ENCODE measurements around the gene UPK1A.
"Not testable (repeated sequence)": the region's sequence is repeated elsewhere in the genome, so short reads cannot be mapped to it uniquely, and the experiment has no call there.

The UPK1A gene

DNA sequence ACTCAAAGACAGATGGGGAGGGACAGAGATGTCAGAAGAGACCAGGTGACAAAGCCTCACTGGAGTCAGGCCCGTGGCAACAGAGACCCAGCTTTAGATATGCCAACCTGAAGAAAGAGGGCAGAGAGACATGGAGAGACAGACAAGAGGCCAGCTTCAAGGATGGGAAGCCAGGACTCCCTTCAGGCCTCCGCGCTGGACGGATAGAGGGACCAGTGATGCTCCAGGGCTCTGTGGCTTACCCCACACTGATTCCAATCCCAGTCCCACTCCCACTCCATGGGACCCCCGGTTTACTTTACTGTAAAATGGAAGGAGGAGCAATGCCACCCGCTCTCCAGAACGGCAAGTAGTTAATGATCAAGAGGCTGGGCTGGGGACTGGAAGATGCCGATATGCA lies 26.5 kb upstream of the UPK1A start:
- no peaks in the 10 kb centered on the region for H3K9me3 Mint-ChIP-seq
- H3K4me1 Mint-ChIP-seq: peaks cover 15% of the 10 kb centered on the region
- H3K4me3 Mint-ChIP-seq: no peak overlapping the region
- H3K27me3 Mint-ChIP-seq: no peaks in the 10 kb centered on the region
- ATAC-seq (ENCODE audit: low read depth) (no peak), DNase-seq (ENCODE audit: low spot score in 2 of 2) (no peak)
- H3K27ac Mint-ChIP-seq: no peak overlapping the region
- H3K36me3 Mint-ChIP-seq: peaks cover 17% of the 10 kb centered on the region

DNA sequence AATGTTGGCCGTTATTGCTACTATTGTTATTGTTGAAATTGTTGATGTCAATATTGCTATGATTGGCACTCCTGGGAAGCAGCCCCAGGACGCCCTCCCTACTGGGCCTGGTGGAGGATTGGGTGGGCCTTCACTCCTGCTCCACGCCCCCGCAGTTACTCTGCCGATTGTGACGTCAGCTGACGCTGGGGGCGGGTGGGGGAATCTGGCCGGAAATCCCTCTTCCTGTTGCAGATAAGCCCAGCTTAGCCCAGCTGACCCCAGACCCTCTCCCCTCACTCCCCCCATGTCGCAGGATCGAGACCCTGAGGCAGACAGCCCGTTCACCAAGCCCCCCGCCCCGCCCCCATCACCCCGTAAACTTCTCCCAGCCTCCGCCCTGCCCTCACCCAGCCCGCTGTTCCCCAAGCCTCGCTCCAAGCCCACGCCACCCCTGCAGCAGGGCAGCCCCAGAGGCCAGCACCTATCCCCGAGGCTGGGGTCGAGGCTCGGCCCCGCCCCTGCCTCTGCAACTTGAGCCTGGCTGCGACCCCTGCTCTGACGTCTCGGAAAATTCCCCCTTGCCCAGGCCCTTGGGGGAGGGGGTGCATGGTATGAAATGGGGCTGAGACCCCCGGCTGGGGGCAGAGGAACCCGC lies 24.7 kb upstream of the UPK1A start, which contains the start of gene ETV2:
Gene ETV2, plus strand, starts transcription at position 231 of the 637 bp plus-strand sequence. CDS start 716 bp downstream, outside the sequence.
- no peak for DNase-seq (ENCODE audit: low spot score in 2 of 2)
- no peak for ATAC-seq (ENCODE audit: low read depth)
- Mint-ChIP-seq H3K4me1 (peaks cover 20% of the 10 kb centered on the region), H3K9me3 (no peaks in the 10 kb centered on the region), H3K4me3 (peak within 1 kb of the TSS; percentile 90), H3K36me3 (peaks cover 9% of the 10 kb centered on the region), H3K27me3 (no peaks in the 10 kb centered on the region), H3K27ac (peak within 1 kb of the TSS; percentile 38)

DNA sequence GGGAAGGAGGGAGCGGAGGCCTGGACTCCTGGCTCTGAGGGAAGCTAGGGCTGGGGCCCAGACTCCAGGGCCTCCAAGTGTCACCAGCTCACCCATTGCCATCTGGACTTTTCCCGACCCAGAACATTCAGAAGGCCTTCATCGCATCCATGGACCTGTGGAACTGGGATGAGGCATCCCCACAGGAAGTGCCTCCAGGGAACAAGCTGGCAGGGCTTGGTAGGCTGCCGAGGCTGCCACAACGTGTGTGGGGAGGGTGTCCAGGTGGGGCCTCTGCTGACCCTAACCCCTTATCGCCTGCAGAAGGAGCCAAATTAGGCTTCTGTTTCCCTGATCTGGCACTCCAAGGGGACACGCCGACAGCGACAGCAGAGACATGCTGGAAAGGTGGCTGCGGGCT lies 24.0 kb upstream of the UPK1A start:
- ATAC-seq (ENCODE audit: low read depth) (no peak), DNase-seq (ENCODE audit: low spot score in 2 of 2) (no peak)
- H3K4me3 Mint-ChIP-seq: peak overlapping the region; percentile 90
- H3K36me3 Mint-ChIP-seq: peaks cover 5% of the 10 kb centered on the region
- H3K9me3 Mint-ChIP-seq: no peaks in the 10 kb centered on the region
- peaks cover 20% of the 10 kb centered on the region for H3K4me1 Mint-ChIP-seq
- H3K27ac Mint-ChIP-seq: peak overlapping the region; percentile 38
- no peaks in the 10 kb centered on the region for H3K27me3 Mint-ChIP-seq

DNA sequence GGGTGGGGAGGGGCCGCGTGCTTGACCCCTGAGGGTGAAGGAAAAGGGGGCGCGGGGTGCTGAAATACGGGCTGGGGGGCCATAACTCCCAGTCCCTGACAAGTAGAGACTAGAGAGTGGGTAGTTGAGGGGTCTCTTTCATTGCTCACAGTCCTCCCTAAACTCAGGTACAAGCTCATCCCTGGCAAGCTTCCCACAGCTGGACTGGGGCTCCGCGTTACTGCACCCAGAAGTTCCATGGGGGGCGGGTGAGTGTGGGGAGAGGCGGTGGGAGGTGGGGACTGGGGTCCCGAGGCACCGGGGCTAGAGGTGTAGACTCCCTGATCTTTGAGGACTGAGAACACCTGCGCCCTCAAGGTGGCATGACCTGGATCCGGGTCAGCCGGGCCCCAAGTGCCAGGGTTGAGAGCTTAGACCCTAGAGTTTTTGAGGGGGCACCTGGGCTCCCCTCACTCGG lies 23.5 kb upstream of the UPK1A start:
- DNase-seq (ENCODE audit: low spot score in 2 of 2): no peak
- H3K4me1 Mint-ChIP-seq: peaks cover 20% of the 10 kb centered on the region
- H3K27me3 Mint-ChIP-seq: no peaks in the 10 kb centered on the region
- peak overlapping the region; percentile 38 for H3K27ac Mint-ChIP-seq
- H3K36me3 Mint-ChIP-seq: peaks cover 3% of the 10 kb centered on the region
- ATAC-seq (ENCODE audit: low read depth): no peak
- H3K9me3 Mint-ChIP-seq: no peaks in the 10 kb centered on the region
- H3K4me3 Mint-ChIP-seq: peak overlapping the region; percentile 90

DNA sequence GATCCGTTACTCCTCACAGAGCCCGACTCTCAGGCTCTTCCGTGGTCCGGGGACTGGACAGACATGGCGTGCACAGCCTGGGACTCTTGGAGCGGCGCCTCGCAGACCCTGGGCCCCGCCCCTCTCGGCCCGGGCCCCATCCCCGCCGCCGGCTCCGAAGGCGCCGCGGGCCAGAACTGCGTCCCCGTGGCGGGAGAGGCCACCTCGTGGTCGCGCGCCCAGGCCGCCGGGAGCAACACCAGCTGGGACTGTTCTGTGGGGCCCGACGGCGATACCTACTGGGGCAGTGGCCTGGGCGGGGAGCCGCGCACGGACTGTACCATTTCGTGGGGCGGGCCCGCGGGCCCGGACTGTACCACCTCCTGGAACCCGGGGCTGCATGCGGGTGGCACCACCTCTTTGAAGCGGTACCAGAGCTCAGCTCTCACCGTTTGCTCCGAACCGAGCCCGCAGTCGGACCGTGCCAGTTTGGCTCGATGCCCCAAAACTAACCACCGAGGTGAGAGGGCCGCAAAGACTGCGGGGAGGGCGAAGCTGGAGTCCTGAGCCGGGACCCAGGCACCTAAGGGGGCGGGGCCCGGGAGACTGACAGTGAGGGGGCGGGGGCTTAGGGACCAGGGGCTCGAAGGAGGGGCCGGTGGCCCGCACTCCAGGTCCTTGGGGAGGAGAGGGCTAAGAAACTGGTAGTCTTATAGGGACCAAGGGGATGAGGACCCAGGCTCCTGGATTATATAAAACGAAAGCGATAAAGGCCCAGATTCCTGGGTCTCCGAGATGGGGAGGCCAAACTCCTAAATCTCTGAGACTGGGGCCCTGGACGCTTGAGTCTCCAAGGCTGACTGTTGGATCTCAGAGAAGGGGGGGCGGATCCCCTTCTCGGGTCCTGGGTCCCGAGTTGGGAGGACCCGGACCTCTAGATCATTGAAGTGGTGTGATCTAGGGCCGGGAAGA lies 22.8 kb upstream of the UPK1A start:
- Mint-ChIP-seq H3K27ac (peak overlapping the region; percentile 14), H3K27me3 (no peaks in the 10 kb centered on the region), H3K9me3 (no peaks in the 10 kb centered on the region), H3K36me3 (no peaks in the 10 kb centered on the region), H3K4me1 (peaks cover 20% of the 10 kb centered on the region), H3K4me3 (peak overlapping the region; percentile 90)
- DNase-seq (ENCODE audit: low spot score in 2 of 2) (peak; percentile 82 to 84), ATAC-seq (ENCODE audit: low read depth) (peak; percentile 47)

DNA sequence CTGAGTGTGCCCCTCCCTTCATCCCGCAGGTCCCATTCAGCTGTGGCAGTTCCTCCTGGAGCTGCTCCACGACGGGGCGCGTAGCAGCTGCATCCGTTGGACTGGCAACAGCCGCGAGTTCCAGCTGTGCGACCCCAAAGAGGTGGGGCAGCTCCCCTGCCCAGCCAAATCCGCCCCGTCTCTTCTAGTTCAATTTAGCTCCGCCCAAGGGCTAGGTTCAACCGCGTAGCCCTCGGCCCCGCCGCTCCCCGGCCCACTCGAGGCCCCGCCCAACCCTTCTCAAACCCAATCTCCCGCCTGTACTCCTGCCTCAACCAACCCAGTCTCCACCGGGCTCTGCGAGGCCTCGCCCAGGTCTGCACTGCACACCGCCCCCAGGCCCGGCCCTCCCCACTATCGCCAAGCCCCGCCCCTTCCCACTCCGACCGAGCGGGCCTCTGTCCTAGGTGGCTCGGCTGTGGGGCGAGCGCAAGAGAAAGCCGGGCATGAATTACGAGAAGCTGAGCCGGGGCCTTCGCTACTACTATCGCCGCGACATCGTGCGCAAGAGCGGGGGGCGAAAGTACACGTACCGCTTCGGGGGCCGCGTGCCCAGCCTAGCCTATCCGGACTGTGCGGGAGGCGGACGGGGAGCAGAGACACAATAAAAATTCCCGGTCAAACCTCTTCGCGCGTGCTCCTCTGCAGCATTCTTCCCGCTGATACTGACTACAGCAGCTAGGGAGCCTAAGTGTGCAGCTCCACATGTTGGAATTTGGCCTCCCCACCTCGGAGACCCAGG lies 21.9 kb upstream of the UPK1A start:
- no peaks in the 10 kb centered on the region for H3K9me3 Mint-ChIP-seq
- ATAC-seq (ENCODE audit: low read depth) (peak; percentile 76), DNase-seq (ENCODE audit: low spot score in 2 of 2) (peak; percentile 79 to 92)
- H3K36me3 Mint-ChIP-seq: no peaks in the 10 kb centered on the region
- peaks cover 25% of the 10 kb centered on the region for H3K4me1 Mint-ChIP-seq
- peak overlapping the region; percentile 90 for H3K4me3 Mint-ChIP-seq
- peak overlapping the region; percentile 12 for H3K27ac Mint-ChIP-seq
- no peaks in the 10 kb centered on the region for H3K27me3 Mint-ChIP-seq

DNA sequence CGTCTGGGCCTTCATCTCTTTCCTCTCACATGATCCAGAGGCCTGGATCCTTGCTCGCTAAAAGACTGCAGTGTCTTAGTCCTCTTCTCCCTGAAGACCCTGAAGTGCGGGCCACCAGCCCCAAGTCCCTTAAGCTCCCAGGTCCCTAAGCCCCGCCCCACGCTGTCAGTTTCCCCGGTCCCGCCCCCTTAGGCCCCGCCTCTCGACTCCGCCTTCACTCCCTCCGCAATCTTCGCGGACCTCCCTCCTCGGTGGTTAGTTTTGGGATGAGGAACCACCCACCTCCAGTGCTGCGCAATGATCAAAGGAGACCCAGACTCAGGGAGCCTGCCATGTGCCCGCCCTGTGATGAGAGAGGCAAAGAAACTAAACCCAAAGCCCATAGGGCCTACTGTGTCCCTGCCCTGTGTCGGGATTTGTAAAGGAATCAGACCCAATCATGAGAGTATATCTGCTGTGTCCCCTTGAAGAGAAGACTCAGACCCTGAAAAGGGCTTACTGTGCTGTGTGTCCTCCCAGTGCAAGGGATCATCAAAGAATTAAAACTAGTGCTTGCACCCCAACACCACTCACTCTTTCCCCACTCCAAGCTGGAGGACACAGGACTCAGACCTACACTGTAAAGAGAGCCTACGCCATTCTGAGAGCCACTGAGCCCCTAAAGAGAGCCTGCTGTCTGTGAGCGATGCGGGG lies 21.2 kb upstream of the UPK1A start:
- Mint-ChIP-seq H3K9me3 (no peaks in the 10 kb centered on the region), H3K36me3 (no peaks in the 10 kb centered on the region), H3K4me1 (peaks cover 22% of the 10 kb centered on the region), H3K4me3 (peak overlapping the region; percentile 90), H3K27ac (peak overlapping the region; percentile 12), H3K27me3 (no peaks in the 10 kb centered on the region)
- ATAC-seq (ENCODE audit: low read depth) (no peak), DNase-seq (ENCODE audit: low spot score in 2 of 2) (peak; percentile 44 to 58)

DNA sequence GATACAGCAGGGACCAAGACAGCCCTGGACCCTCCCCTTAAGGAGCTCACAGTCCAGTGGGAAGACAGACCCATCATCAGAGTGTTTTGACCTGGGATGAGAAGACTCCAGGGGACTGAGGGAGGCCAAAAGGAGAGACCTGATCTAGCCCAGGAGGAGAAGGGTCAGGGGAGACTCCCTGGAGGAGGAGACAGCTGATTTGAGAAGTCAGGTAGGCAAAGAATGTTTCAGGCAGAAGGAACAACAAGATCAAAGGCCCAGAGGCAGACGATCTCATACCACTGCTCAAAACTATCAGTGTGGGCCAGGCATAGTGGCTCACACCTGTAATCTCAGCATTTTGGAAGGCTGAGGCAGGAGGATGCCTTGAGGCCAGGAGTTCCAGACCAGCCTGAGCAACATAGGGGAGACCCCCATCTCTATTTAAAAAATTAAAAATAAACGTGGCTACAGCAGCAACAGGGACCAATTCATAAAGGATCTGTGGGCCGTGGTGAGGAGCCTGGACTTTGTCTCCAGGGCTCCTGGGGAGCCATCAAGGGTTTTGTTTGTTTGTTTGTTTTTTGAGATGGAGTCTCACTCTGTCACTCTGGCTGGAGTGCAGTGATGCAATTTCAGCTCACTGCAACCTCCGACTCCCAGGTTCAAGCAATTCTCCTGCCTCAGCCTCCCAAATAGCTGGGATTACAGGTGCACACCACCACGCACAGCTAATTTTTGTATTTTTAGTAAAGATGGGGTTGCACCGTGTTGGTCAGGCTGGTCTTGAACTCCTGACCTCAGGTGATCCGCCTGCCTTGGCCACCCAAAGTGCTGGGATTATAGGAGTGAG lies 20.4 kb upstream of the UPK1A start:
- Mint-ChIP-seq H3K36me3 (no peaks in the 10 kb centered on the region), H3K4me1 (peaks cover 22% of the 10 kb centered on the region), H3K4me3 (peak overlapping the region; percentile 90), H3K27me3 (no peaks in the 10 kb centered on the region), H3K9me3 (no peaks in the 10 kb centered on the region), H3K27ac (peak overlapping the region; percentile 12)
- DNase-seq (ENCODE audit: low spot score in 2 of 2) (no peak), ATAC-seq (ENCODE audit: low read depth) (no peak)

DNA sequence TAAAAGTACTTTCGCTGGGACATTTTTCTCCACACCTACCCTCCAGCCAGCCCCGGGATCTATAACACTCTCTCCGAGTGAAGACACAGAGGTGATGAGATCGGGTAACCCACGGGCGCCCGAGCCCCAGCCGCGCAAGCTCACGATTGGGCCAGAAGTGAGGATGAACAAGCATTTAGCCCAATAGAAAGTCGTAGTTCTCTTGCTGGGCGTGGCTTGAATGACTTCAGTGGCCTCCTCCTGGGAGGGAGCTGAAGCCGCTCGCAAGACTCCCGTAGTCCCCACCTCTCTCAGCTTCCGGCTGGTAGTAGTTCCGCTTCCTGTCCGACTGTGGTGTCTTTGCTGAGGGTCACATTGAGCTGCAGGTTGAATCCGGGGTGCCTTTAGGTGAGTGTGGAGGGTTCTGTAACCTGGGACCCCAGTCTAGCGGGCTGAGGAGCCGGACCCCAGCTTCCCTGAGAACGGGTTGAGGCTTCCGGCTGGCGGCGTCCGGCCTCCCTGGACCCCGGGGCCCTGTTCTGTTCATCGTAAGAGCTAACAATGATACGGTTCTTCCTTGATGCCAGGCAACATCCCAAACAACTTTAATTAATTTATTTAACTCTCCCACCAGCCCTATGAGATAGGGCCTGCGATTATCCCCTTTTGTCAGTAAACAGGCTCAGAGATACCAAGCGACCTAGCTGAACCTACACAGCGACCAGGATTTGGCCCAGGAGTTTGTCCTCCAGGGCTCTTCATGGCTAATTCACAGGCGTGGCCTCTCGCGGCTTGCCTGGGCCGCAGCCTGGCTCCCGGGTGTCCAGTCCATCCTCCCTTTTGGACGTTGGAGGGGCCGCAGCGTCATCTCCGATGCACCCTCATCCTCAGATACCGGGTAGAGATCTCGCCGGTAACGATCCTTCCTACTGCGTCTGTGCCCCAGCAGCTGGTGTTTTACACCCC lies 18.0 kb upstream of the UPK1A start, which contains the start of gene COX6B1:
Gene COX6B1, plus strand, starts transcription at position 307 of the 945 bp plus-strand sequence. CDS start 2,921 bp downstream, outside the sequence.
- Mint-ChIP-seq H3K4me1 (peaks cover 22% of the 10 kb centered on the region), H3K4me3 (peak within 1 kb of the TSS; percentile 90), H3K9me3 (no peaks in the 10 kb centered on the region), H3K27me3 (no peaks in the 10 kb centered on the region), H3K36me3 (peaks cover 9% of the 10 kb centered on the region), H3K27ac (peak within 1 kb of the TSS; percentile 90)
- ATAC-seq (ENCODE audit: low read depth) (peak; percentile 70), DNase-seq (ENCODE audit: low spot score in 2 of 2) (peak; percentile 75 to 91)

DNA sequence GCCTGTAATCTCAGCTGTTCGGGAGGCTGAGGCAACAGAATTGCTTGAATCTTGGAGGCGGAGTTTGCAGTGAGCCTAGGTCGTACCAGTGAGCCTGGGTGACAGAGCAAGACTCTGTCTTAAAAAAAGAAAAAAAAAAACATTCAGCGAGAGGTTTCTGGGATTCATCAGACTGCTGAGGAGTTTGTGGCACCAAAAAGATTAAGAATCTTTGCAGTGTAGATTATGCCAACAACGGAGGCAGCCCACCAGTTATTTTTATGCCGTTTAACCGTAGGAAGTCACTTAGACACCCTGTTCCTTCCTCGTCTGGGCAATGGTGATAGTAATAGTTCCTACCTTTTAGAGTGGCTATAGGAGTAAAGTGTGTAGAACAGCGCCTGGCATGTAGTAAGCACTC lies 15.7 kb upstream of the UPK1A start:
- Mint-ChIP-seq H3K9me3 (no peaks in the 10 kb centered on the region), H3K27ac (no peak overlapping the region), H3K27me3 (no peaks in the 10 kb centered on the region), H3K4me1 (peaks cover 10% of the 10 kb centered on the region), H3K36me3 (peaks cover 15% of the 10 kb centered on the region), H3K4me3 (no peak overlapping the region)
- ATAC-seq (ENCODE audit: low read depth) (no peak), DNase-seq (ENCODE audit: low spot score in 2 of 2) (no peak)

DNA sequence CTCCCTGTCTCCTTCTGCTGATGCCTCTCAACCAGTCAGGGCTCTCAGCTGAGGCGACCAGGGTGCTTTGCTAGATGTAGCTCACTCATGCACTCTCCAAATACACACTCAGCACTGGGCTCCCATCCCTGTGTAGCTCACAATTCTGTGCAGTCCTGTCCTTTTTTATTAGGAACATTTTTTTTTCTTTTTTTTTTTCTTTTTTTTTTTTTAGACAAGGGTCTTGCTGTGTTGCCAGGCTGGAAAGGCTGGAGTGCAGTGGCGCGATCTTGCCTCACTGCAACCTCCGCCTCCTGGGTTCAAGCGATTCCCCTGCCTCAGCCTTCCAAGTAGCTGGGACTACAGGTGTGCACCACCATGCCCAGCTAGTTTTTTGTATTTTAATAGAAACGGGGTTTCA lies 11.5 kb upstream of the UPK1A start:
- not testable (repeated sequence) for H3K27me3 Mint-ChIP-seq; H3K27ac Mint-ChIP-seq; H3K4me3 Mint-ChIP-seq; DNase-seq (ENCODE audit: low spot score in 2 of 2); ATAC-seq (ENCODE audit: low read depth); H3K4me1 Mint-ChIP-seq; H3K9me3 Mint-ChIP-seq
- peaks cover 31% of the 10 kb centered on the region for H3K36me3 Mint-ChIP-seq

DNA sequence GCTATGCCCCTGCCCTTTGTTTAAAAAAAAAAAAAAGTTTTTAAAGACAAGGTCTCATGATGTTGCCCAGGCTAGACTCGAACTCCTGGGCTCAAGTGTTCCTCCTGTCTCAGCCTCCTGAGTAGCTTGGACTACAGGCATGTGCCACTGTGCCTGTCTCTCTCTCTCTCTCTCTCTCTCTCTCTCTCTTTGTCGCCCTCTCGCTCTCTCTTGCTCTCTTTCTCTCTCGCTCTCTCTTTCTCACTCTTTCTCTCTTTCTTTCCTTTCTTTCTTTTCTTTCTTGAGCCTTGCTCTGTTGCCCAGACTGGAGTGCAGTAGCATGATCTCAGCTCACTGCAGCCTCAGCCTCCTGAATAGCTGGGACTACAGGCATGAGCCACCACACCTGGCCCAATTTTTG lies 10.7 kb upstream of the UPK1A start:
- no peaks in the 10 kb centered on the region for H3K27me3 Mint-ChIP-seq
- no peak overlapping the region for H3K4me3 Mint-ChIP-seq
- H3K27ac Mint-ChIP-seq: no peak overlapping the region
- DNase-seq (ENCODE audit: low spot score in 2 of 2) (no peak), ATAC-seq (ENCODE audit: low read depth) (no peak)
- H3K9me3 Mint-ChIP-seq: no peaks in the 10 kb centered on the region
- peaks cover 32% of the 10 kb centered on the region for H3K36me3 Mint-ChIP-seq
- H3K4me1 Mint-ChIP-seq: peaks cover 9% of the 10 kb centered on the region
